Natural killer cell (primary cell): ENCODE results near the gene INTS3. TPM values are rescaled to one million over a fixed set of nuclear protein-coding genes. Genes with fewer than 3 reads are reported as not detected.
A peak's percentile ranks its signal among the peaks of the same experiment; 100 is the strongest.

Source experiments
- ATAC-seq, 3 donors: fragments of 150-1000 bp in 2 of 3; fragments of 200-7000 bp in 1 of 3; cut with Tn5 transposase; 1 replicate in 1 of 3; 2 replicates in 2 of 3; pipeline ENCODE4 v1.10.0; 2021; ENCODE audit warnings: mild to moderate bottlenecking in 2 of 3, moderate library complexity in 2 of 3
- DNase-seq, 2 donors: peaks; one replicate each; pipeline versions ENCODE4 v3.0.0 to v3.0.0-alpha.2; 2013 to 2021; ENCODE audit warnings: mixed read lengths in 1 of 2
- H3K27ac ChIP-seq: one replicate; pipeline ENCODE4 v1.5.1; 2013; ENCODE audit warnings: mild to moderate bottlenecking, low read length
- H3K27me3 ChIP-seq: one replicate; pipeline ENCODE4 v1.6.1; 2013; ENCODE audit warnings: low read length; ENCODE audit not compliant: control insufficient read depth, insufficient read depth
- H3K36me3 ChIP-seq: one replicate; pipeline ENCODE4 v1.6.1; 2013; ENCODE audit warnings: low read length; ENCODE audit not compliant: control insufficient read depth, insufficient read depth
- H3K4me1 ChIP-seq: one replicate; pipeline ENCODE4 v1.6.1; 2013; ENCODE audit warnings: low read length; ENCODE audit not compliant: control insufficient read depth, insufficient read depth
- H3K4me3 ChIP-seq: one replicate; pipeline ENCODE4 v1.5.1; 2013; ENCODE audit warnings: low read length
- H3K9me3 ChIP-seq: one replicate; pipeline ENCODE4 v1.6.1; 2013; ENCODE audit warnings: low read length; ENCODE audit not compliant: control insufficient read depth, insufficient read depth
- H3K27ac Mint-ChIP-seq, 2 donors: one replicate each; pipeline ENCODE4 v1.8.0; 2022; ENCODE audit warnings: mild to moderate bottlenecking in 2 of 2, mixed read lengths in 2 of 2, moderate library complexity in 1 of 2
- H3K27me3 Mint-ChIP-seq, 2 donors: one replicate each; pipeline ENCODE4 v1.8.0; 2022; ENCODE audit warnings: low read depth in 2 of 2, mixed read lengths in 2 of 2
- H3K36me3 Mint-ChIP-seq: one replicate; pipeline ENCODE4 v1.8.0; 2022; ENCODE audit warnings: mixed read lengths
- H3K4me1 Mint-ChIP-seq, 2 donors: one replicate each; pipeline ENCODE4 v1.8.0; 2022; ENCODE audit warnings: mixed read lengths in 2 of 2
- H3K4me3 Mint-ChIP-seq: one replicate; pipeline ENCODE4 v1.8.0; 2022; ENCODE audit warnings: mild to moderate bottlenecking, moderate library complexity, mixed read lengths
- H3K9me3 Mint-ChIP-seq, 2 donors: one replicate each; pipeline ENCODE4 v1.8.0; 2022; ENCODE audit warnings: mixed read lengths in 2 of 2
- CTCF ChIP-seq: fragments of 200-600 bp; IDR thresholded peaks from one replicate; pipeline ENCODE4 v1.8.0; 2022; ENCODE audit warnings: antibody characterized with exemption
- WGBS: methylation state at CpG from one replicate; pipeline ENCODE4 v1.1.7; 2013; ENCODE audit warnings: missing lambda C conversion rate; ENCODE audit not compliant: insufficient coverage; 5-methylcytosine and 5-hydroxymethylcytosine counted together
- intact Hi-C: fragments of 100-400 bp; cut with micrococcal nuclease; formaldehyde crosslinking; loops from one replicate; pipeline ENCODE4 v1.14.2; 2022
- total RNA-seq, 4 donors: library from RNA; stranded (reverse); fragments of 120-200 nt in 1 of 4; gene quantifications; one replicate each; pipeline versions ENCODE4 v1.2.3 to v1.2.4, GENCODE V29; 2013 to 2022

Gene INTS3
- total RNA-seq = 10 to 100 TPM; 44.3 to 55.3 (median 44.5) TPM
- 38.4 TPM for total RNA-seq (2013)

- WGBS = under 1% methylated on average over 37 of the region's 49 CpGs
- Mint-ChIP-seq H3K4me1 (peaks cover 7 to 13% of the 10 kb centered on the region in 2 donors), H3K27me3 (no peaks in the 10 kb centered on the region), H3K9me3 (no peaks in the 10 kb centered on the region), H3K27ac (peak within 1 kb of the TSS; percentile 89 to 91), H3K4me3 (peak within 1 kb of the TSS; percentile 93), H3K36me3 (no peaks in the 10 kb centered on the region)
- ATAC-seq = peak; percentile 97 to 100 (median 98)
- Histone ChIP-seq H3K4me3 (peak within 1 kb of the TSS; percentile 79), H3K27ac (peak within 1 kb of the TSS; percentile 95), H3K36me3 (no peaks in the 10 kb centered on the region), H3K4me1 (peaks cover 18% of the 10 kb centered on the region), H3K9me3 (no peaks in the 10 kb centered on the region), H3K27me3 (no peaks in the 10 kb centered on the region)
- intact Hi-C loops = loop anchor here (5.0 kb wide), 1 partner anchor 50 kb away; the partner anchor contains the start of gene SLC27A3
- TF ChIP-seq CTCF = no peak
- peak; percentile 96 to 100 for DNase-seq
Observed at GRCh38 chr1:153727463-153728304, at the start of gene INTS3. Gene INTS3, plus strand, starts transcription at chr1:153728050. Its CDS starts 585 bp downstream, at chr1:153728635.

GRCh38 chr1:153678519-153679336 is 49.1 kb upstream of the INTS3 start, which contains the start of gene NPR1:
Gene NPR1, plus strand, starts transcription at chr1:153678688. Its CDS starts 421 bp downstream, at chr1:153679109.
- Mint-ChIP-seq H3K4me3 (peak within 1 kb of the TSS; percentile 86), H3K27me3 (peaks cover 43 to 51% of the 10 kb centered on the region in 2 donors), H3K9me3 (no peaks in the 10 kb centered on the region), H3K36me3 (no peaks in the 10 kb centered on the region), H3K4me1 (peaks cover 21 to 26% of the 10 kb centered on the region in 2 donors), H3K27ac (peak within 1 kb of the TSS in 1 of 2 donors; percentile 3)
- peak within 1 kb of the TSS; percentile 8 for H3K4me3 ChIP-seq
- DNase-seq (peak in 1 of 2 donors; percentile 56), ATAC-seq (peak; percentile 31 to 49 (median 46))
- no peak within 1 kb of the TSS for H3K27ac ChIP-seq
- H3K9me3 ChIP-seq = no peaks in the 10 kb centered on the region
- H3K27me3 ChIP-seq = peaks cover 18% of the 10 kb centered on the region
- no peaks in the 10 kb centered on the region for H3K36me3 ChIP-seq
- no peak for TF ChIP-seq CTCF
- H3K4me1 ChIP-seq = peaks cover 20% of the 10 kb centered on the region
- intact Hi-C loops = loop anchor here (10.0 kb wide), 1 partner anchor 96 kb away; the partner anchor contains the start of gene SLC27A3
- WGBS = 2% methylated on average over 78 of the region's 78 CpGs

- H3K27me3 ChIP-seq = peaks cover 18% of the 10 kb centered on the region
- peak; percentile 55 to 68 (median 65) for ATAC-seq
- intact Hi-C loops = loop anchor here (10.0 kb wide), 1 partner anchor 95 kb away; the partner anchor contains the start of gene SLC27A3
- Mint-ChIP-seq H3K27me3 (peaks cover 48 to 55% of the 10 kb centered on the region in 2 donors), H3K4me1 (peaks cover 21 to 26% of the 10 kb centered on the region in 2 donors), H3K9me3 (no peaks in the 10 kb centered on the region), H3K4me3 (peak overlapping the region; percentile 86), H3K27ac (peak overlapping the region in 1 of 2 donors; percentile 3), H3K36me3 (no peaks in the 10 kb centered on the region)
- no peaks in the 10 kb centered on the region for H3K36me3 ChIP-seq
- H3K4me1 ChIP-seq = peaks cover 20% of the 10 kb centered on the region
- 2% methylated on average over 73 of the region's 73 CpGs for WGBS
- H3K27ac ChIP-seq = no peak overlapping the region
- no peaks in the 10 kb centered on the region for H3K9me3 ChIP-seq
- H3K4me3 ChIP-seq = peak overlapping the region; percentile 5
- no peak for TF ChIP-seq CTCF
- DNase-seq = peak in 1 of 2 donors; percentile 55
Observed at GRCh38 chr1:153679337-153680119, 48.3 kb upstream of the INTS3 start.
